Heart left ventricle (tissue), 13 donors: Measurements from ENCODE around the gene AMIGO3.

ENCODE experiments used
- POLR2A ChIP-seq, 2 donors: fragments of 450-650 bp; IDR thresholded peaks; one replicate each; pipeline ENCODE4 v1.6.1; 2017; ENCODE audit warnings: antibody characterized with exemption in 2 of 2, mild to moderate bottlenecking in 2 of 2, moderate library complexity in 2 of 2
- TF ChIP-seq, protein P1 (sequence below), 12 donors: fragments of 200-600 bp; sonication (generic) in 4 of 12; IDR thresholded peaks; one replicate each; pipeline versions ENCODE4 v1.5.0 to v1.8.0; 2018 to 2022; ENCODE audit warnings: antibody characterized with exemption in 12 of 12, mild to moderate bottlenecking in 5 of 12
- donor health status: ischemic (EF 13 %, LVEDD 7.1; RV severe dilation, severe dysfunction).
- donor health status: DM: no; HTN: yes; CAD: no.
- donor health status: DM: no; HTN: no; CAD: no.
- donor health status: ischemic (EF 25% LVEDD 6.9; RV normal size, moderate dysfunction).
- donor health status: ischemic (EF 25% LVEDD 5.7; RV mildly dilated, moderate dysfunction).
- donor health status: ischemic (EF 35%, LVEDD 5.7; RV mildly dilated, moderate dysfunction).
- donor health status: nonischemic (EF 11% LVEDD 7.7; RV severe dilation, severe dysfunction).
- donor health status: DM: yes; HTN: yes; CAD: no.
- donor health status: PGD.
- donor health status: ischemic (EF 29% LVEDD 5.4; RV normal size, mild dysfunction).
- donor health status: nonischemic (EF 23%, LVEDD 6.1; RV moderate dilation, normal function).

GRCh38 chr3:49700453-49701128 lies 18.9 kb downstream of the AMIGO3 start:
- no peak for TF ChIP-seq POLR2A (IDR thresholded peaks at IDR 0.05)
- TF ChIP-seq, protein P1, sequence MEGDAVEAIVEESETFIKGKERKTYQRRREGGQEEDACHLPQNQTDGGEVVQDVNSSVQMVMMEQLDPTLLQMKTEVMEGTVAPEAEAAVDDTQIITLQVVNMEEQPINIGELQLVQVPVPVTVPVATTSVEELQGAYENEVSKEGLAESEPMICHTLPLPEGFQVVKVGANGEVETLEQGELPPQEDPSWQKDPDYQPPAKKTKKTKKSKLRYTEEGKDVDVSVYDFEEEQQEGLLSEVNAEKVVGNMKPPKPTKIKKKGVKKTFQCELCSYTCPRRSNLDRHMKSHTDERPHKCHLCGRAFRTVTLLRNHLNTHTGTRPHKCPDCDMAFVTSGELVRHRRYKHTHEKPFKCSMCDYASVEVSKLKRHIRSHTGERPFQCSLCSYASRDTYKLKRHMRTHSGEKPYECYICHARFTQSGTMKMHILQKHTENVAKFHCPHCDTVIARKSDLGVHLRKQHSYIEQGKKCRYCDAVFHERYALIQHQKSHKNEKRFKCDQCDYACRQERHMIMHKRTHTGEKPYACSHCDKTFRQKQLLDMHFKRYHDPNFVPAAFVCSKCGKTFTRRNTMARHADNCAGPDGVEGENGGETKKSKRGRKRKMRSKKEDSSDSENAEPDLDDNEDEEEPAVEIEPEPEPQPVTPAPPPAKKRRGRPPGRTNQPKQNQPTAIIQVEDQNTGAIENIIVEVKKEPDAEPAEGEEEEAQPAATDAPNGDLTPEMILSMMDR (IDR thresholded peaks at IDR 0.05), result no peak
